HL-60 (cell line): ENCODE data around the gene COPE.

Source experiments
- DNase-seq, 2 experiments: peaks; one replicate each; pipeline ENCODE4 v3.0.0-alpha.2; 2010 to 2020; ENCODE audit warnings: low read depth in 1 of 2, low spot score in 1 of 2
- H3K27ac ChIP-seq: fragments of 250-450 bp; sonication (Bioruptor Pico); replicated peaks from 2 replicates; pipeline ENCODE4 v1.5.1; 2020; ENCODE audit warnings: mild to moderate bottlenecking, moderate library complexity
- H3K27me3 ChIP-seq: fragments of 250-450 bp; sonication (Bioruptor Pico); 2 replicates; pipeline ENCODE4 v1.5.1; 2021; ENCODE audit warnings: mild to moderate bottlenecking, moderate library complexity; ENCODE audit not compliant: insufficient read depth, poor library complexity, severe bottlenecking
- H3K4me3 ChIP-seq: replicated peaks from 2 replicates; pipeline ENCODE4 v1.5.1; 2011; ENCODE audit warnings: mild to moderate bottlenecking, control low read depth, low read length; ENCODE audit not compliant: insufficient read depth
- GABPA ChIP-seq: IDR thresholded peaks from 2 replicates; pipeline ENCODE4 v1.6.1; 2012; ENCODE audit warnings: low read depth
- POLR2AphosphoS5 ChIP-seq: IDR thresholded peaks from 2 replicates; pipeline ENCODE4 v1.6.1; 2012; ENCODE audit warnings: low read depth
- REST ChIP-seq: IDR thresholded peaks from 2 replicates; pipeline ENCODE4 v1.6.1; 2012; ENCODE audit warnings: low read depth; ENCODE audit not compliant: insufficient replicate concordance
- SPI1 ChIP-seq: IDR thresholded peaks from 2 replicates; pipeline ENCODE4 v1.6.1; 2012; ENCODE audit warnings: low read depth, mild to moderate bottlenecking, borderline replicate concordance
- TF ChIP-seq, protein P1 (sequence below): IDR thresholded peaks from one replicate; pipeline ENCODE4 v1.5.1; 2011; ENCODE audit warnings: low read length, control low read depth, inconsistent platforms; ENCODE audit not compliant: insufficient read depth

Gene COPE

DNA sequence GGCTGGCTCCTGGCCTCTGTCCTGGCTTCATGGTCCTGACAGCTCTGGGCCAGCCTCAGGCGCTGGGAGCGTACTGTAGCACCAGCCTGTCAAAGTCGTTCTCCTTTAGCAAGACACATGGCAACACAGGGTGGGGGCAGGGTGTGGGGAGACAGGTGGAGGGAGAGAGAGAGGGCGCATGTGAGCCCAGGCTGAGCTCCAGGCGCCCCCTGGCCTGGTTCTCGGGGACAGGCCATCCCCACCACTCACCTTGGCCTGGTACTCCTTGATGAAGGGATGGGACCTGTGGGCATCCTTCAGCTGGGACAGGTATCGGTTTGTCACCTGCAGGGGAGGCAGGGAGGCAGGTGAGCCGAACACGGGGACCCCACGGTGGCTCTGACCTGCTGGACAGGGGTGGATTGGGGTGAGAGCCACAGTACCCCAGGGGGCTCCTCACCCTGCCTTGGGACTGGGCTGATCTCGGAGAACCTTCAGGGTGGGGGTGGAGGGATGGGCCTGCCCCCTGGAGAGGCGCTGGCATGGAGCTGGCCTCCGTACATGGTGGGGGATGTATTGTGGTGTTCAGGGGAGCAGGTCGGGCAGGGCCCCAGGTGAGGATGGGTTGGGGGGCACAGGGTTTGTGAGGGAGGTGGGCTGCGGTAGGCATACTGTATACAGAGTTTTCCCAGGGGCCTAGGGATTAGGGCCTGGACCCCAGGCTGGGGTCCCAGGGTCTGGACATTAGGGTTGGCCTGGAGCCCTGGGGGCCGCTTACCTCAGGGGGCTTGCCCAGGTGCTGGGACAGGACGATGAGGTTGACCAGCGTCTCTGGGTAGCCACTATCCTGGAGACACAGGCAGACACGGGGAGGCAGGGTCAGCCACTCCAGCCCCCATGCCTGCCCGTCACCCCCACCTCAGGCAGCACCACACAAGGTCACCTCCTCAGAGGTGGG is 19.3 kb downstream of the COPE start:
- TF ChIP-seq, protein P1, sequence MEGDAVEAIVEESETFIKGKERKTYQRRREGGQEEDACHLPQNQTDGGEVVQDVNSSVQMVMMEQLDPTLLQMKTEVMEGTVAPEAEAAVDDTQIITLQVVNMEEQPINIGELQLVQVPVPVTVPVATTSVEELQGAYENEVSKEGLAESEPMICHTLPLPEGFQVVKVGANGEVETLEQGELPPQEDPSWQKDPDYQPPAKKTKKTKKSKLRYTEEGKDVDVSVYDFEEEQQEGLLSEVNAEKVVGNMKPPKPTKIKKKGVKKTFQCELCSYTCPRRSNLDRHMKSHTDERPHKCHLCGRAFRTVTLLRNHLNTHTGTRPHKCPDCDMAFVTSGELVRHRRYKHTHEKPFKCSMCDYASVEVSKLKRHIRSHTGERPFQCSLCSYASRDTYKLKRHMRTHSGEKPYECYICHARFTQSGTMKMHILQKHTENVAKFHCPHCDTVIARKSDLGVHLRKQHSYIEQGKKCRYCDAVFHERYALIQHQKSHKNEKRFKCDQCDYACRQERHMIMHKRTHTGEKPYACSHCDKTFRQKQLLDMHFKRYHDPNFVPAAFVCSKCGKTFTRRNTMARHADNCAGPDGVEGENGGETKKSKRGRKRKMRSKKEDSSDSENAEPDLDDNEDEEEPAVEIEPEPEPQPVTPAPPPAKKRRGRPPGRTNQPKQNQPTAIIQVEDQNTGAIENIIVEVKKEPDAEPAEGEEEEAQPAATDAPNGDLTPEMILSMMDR: no peak
- TF ChIP-seq GABPA: no peak
- no peak for TF ChIP-seq SPI1
- no peak for TF ChIP-seq REST
- TF ChIP-seq POLR2AphosphoS5: no peak
- Histone ChIP-seq H3K27ac (no peak overlapping the region), H3K27me3 (peaks cover 4% of the 10 kb centered on the region), H3K4me3 (no peak overlapping the region)
- DNase-seq: no peak

DNA sequence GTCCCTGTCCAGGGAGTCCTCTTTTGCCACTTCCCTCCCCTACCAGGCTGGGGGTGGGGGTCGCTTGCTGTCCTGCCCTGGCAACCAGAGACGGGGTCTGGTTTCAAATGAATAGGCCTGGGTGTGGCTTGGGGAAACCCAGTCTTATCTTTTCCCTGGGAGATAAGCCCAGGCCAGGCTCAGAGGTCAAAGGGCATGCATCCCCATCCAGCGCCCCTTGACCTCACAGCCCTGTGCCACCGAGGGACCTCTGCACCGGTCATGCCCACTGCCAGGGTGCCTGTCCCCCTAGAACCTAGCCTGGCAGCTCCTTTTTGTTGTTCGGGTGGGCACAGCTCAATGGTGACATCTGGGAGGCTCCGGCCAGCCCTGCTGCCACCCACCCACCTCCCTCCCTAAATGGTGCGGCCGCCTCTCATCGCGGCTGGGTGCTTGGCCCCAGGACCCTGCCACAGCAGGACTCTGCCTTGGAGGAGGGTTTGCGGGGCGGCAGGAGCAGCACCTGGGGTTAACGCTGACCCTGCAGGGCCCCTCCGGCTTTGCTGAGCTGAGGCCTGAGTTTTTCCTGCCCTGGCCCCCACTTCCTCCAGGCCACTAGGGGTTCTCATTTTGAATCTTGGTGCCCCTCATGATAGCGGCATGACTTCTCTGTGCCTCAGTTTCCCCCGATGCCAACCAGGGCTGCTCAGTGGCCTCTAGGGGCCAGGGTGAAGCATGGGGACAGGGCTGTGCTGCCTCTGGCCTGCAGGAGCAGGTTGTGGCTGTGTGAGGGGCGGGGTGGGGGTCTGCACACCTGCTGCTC is 20.4 kb downstream of the COPE start:
- Histone ChIP-seq H3K27ac (no peak overlapping the region), H3K27me3 (peaks cover 12% of the 10 kb centered on the region), H3K4me3 (no peak overlapping the region)
- DNase-seq: no peak
- TF ChIP-seq, protein P1: no peak
- TF ChIP-seq GABPA (no peak), REST (no peak), POLR2AphosphoS5 (no peak; the same call in 1 of the 2 replicates), SPI1 (no peak)

- no peak overlapping the region for H3K4me3 ChIP-seq
- no peak for DNase-seq
- peaks cover 18% of the 10 kb centered on the region for H3K27me3 ChIP-seq
- H3K27ac ChIP-seq: no peak overlapping the region
- no peak for TF ChIP-seq SPI1
- TF ChIP-seq REST: no peak
- no peak for TF ChIP-seq POLR2AphosphoS5
- TF ChIP-seq, protein P1: no peak
- TF ChIP-seq GABPA: no peak
Observed at GRCh38 chr19:18898081-18898606, 21.0 kb downstream of the COPE start.
